ENCODE measurements around the gene PSMA6. TPM values are rescaled to one million over a fixed set of nuclear protein-coding genes. Genes with fewer than 3 reads are reported as not detected.

PSMA6 gene
- total RNA-seq, 4 donors from 2014 or later: 97.4 to 157 (median 133) TPM

GRCh38 chr14:35284506-35284905, 7.7 kb upstream of the PSMA6 start:
- H3K36me3 ChIP-seq: peaks cover 0 to 9% of the 10 kb centered on the region in 2 donors
- no peak overlapping the region for H3K27ac ChIP-seq
- no peak overlapping the region for H3K4me3 ChIP-seq
- H3K27me3 ChIP-seq: no peaks in the 10 kb centered on the region
- H3K9me3 ChIP-seq: no peaks in the 10 kb centered on the region
- ATAC-seq: no peak
- TF ChIP-seq POLR2AphosphoS5 (IDR thresholded peaks at IDR 0.05): no peak
- no peaks in the 10 kb centered on the region for H3K4me1 ChIP-seq
- WGBS, 2 donors (ENCODE audit: low coverage in 1 of 2): 85 to 100% methylated on average over 2 of the region's 2 CpGs

GRCh38 chr14:35285168-35286002, 6.8 kb upstream of the PSMA6 start:
- WGBS, 2 donors (ENCODE audit: low coverage in 1 of 2): 61 to 80% methylated on average over 3 to 5 of the region's 5 CpGs
- TF ChIP-seq POLR2AphosphoS5 (IDR thresholded peaks at IDR 0.05): no peak
- TF ChIP-seq POLR2A (IDR thresholded peaks at IDR 0.05): no peak
- no peak for TF ChIP-seq EP300 (IDR thresholded peaks at IDR 0.05)
- no peak for TF ChIP-seq CTCF (IDR thresholded peaks at IDR 0.05)

GRCh38 chr14:35286003-35286600, 6.1 kb upstream of the PSMA6 start:
- Histone ChIP-seq H3K9me3 (no peaks in the 10 kb centered on the region), H3K4me3 (no peak overlapping the region), H3K36me3 (peaks cover 0 to 9% of the 10 kb centered on the region in 2 donors), H3K27ac (peak overlapping the region in 1 of 4 donors; percentile 9), H3K4me1 (peaks cover 0 to 2% (median 0%) of the 10 kb centered on the region in 3 donors), H3K27me3 (no peaks in the 10 kb centered on the region)
- WGBS, 2 donors (ENCODE audit: low coverage in 1 of 2): 79 to 90% methylated on average over 6 to 8 of the region's 8 CpGs
- no peak for ATAC-seq
- TF ChIP-seq POLR2A (IDR thresholded peaks at IDR 0.05) (no peak), CTCF (IDR thresholded peaks at IDR 0.05) (no peak), EP300 (IDR thresholded peaks at IDR 0.05) (no peak), POLR2AphosphoS5 (IDR thresholded peaks at IDR 0.05) (no peak)

More at GRCh38 chr14:35285168-35286002, 6.8 kb upstream of the PSMA6 start:
- Histone ChIP-seq H3K4me3 (no peak overlapping the region), H3K27me3 (no peaks in the 10 kb centered on the region), H3K36me3 (peaks cover 0 to 9% of the 10 kb centered on the region in 2 donors), H3K4me1 (no peaks in the 10 kb centered on the region), H3K27ac (peak overlapping the region in 1 of 4 donors; percentile 9), H3K9me3 (no peaks in the 10 kb centered on the region)
- ATAC-seq: no peak

GRCh38 chr14:35286707-35287106, 5.5 kb upstream of the PSMA6 start:
- Histone ChIP-seq H3K27ac (no peak overlapping the region), H3K36me3 (peaks cover 0 to 9% of the 10 kb centered on the region in 2 donors), H3K4me1 (peaks cover 0 to 7% (median 0%) of the 10 kb centered on the region in 3 donors), H3K4me3 (no peak overlapping the region), H3K9me3 (no peaks in the 10 kb centered on the region), H3K27me3 (no peaks in the 10 kb centered on the region)
- WGBS, 2 donors (ENCODE audit: low coverage in 1 of 2): 83 to 90% methylated on average over 1 of the region's 1 CpG
- no peak for TF ChIP-seq EP300 (IDR thresholded peaks at IDR 0.05)
- no peak for ATAC-seq

- no peak overlapping the region for H3K4me3 ChIP-seq
- no peak overlapping the region for H3K27ac ChIP-seq
- no peaks in the 10 kb centered on the region for H3K9me3 ChIP-seq
- H3K36me3 ChIP-seq: peaks cover 0 to 4% of the 10 kb centered on the region in 2 donors
- no peaks in the 10 kb centered on the region for H3K27me3 ChIP-seq
- 16 to 63% methylated on average over 2 to 7 of the region's 8 CpGs for WGBS, 2 donors (ENCODE audit: low coverage in 1 of 2)
- ATAC-seq: no peak
- TF ChIP-seq CTCF (IDR thresholded peaks at IDR 0.05): no peak
- TF ChIP-seq EP300 (IDR thresholded peaks at IDR 0.05): no peak
- no peak for TF ChIP-seq POLR2AphosphoS5 (IDR thresholded peaks at IDR 0.05)
- TF ChIP-seq POLR2A (IDR thresholded peaks at IDR 0.05): no peak
- H3K4me1 ChIP-seq: peaks cover 0 to 7% (median 0%) of the 10 kb centered on the region in 3 donors
Measured at GRCh38 chr14:35287431-35288013, 4.7 kb upstream of the PSMA6 start.

All from gastroesophageal sphincter (tissue), 4 donors.